IMR-90 (cell line): ENCODE measurements around the gene EIF4G3. TPM values are rescaled to one million over a fixed set of nuclear protein-coding genes. Genes with fewer than 3 reads are reported as not detected.
A peak's percentile ranks its signal among the peaks of the same experiment; 100 is the strongest.

Experiments
- ATAC-seq: fragments of 200-7000 bp; cut with Tn5 transposase; 2 replicates; pipeline ENCODE4 v1.9.1; 2020; ENCODE audit warnings: low read depth, mild to moderate bottlenecking, moderate library complexity
- BruUV-seq: library from RNA; stranded (reverse); fragments of 400-500 nt; replicated peaks from 2 replicates; lab custom pipeline; 2021; lab: Mats Ljungman, UMichigan
- CTCF ChIA-PET: fragments of 300-600 bp; formaldehyde crosslinking; extraction: SDS; loops from one replicate; lab custom pipeline; 2021; ENCODE audit warnings: antibody characterized with exemption; lab: Yijun Ruan, JAX
- POLR2A ChIA-PET: fragments of 300-600 bp; sonication (Branson Sonifier 250); formaldehyde crosslinking; loops from one replicate; lab custom pipeline; 2022; ENCODE audit warnings: antibody characterized with exemption; ENCODE audit not compliant: unreplicated experiment; lab: Charles Lee
- DNase-seq: peaks from one replicate; pipeline ENCODE4 v3.0.0; 2013
- H2AFZ ChIP-seq: replicated peaks from 2 replicates; pipeline ENCODE3; 2013; ENCODE audit warnings: low read length, mild to moderate bottlenecking; ENCODE audit not compliant: poor library complexity
- H2AK5ac ChIP-seq: 2 replicates; pipeline ENCODE4 v1.6.1; 2013; ENCODE audit warnings: low read depth, low read length, inconsistent platforms
- H2AK9ac ChIP-seq: replicated peaks from 2 replicates; pipeline ENCODE3; 2013; ENCODE audit warnings: mild to moderate bottlenecking, low read depth, low read length, moderate library complexity; ENCODE audit not compliant: poor library complexity
- H2BK120ac ChIP-seq: 2 replicates; pipeline ENCODE4 v1.6.1; 2013; ENCODE audit warnings: low read depth, low read length, inconsistent platforms
- H2BK15ac ChIP-seq: 3 replicates; pipeline ENCODE4 v1.6.1; 2013; ENCODE audit warnings: low read depth, low read length, inconsistent platforms
- H2BK20ac ChIP-seq: 2 replicates; pipeline ENCODE4 v1.6.1; 2013; ENCODE audit warnings: low read depth, mild to moderate bottlenecking, inconsistent platforms, low read length, moderate library complexity
- H2BK5ac ChIP-seq: 2 replicates; pipeline ENCODE4 v1.6.1; 2013; ENCODE audit warnings: mild to moderate bottlenecking, low read depth, low read length, inconsistent platforms; ENCODE audit not compliant: poor library complexity, severe bottlenecking
- H3K14ac ChIP-seq: replicated peaks from 2 replicates; pipeline ENCODE4 v1.6.1; 2013; ENCODE audit warnings: low read depth, low read length, inconsistent platforms
- H3K18ac ChIP-seq: 2 replicates; pipeline ENCODE4 v1.6.1; 2013; ENCODE audit warnings: low read depth, low read length, control low read depth
- H3K23ac ChIP-seq: 2 replicates; pipeline ENCODE4 v1.6.1; 2013; ENCODE audit warnings: low read depth, low read length, inconsistent platforms
- H3K27ac ChIP-seq: 2 replicates; pipeline ENCODE4 v1.5.1; 2013; ENCODE audit warnings: mild to moderate bottlenecking, control low read depth, low read length; ENCODE audit not compliant: insufficient read depth
- H3K27me3 ChIP-seq: 2 replicates; pipeline ENCODE4 v1.6.1; 2013; ENCODE audit warnings: low read length; ENCODE audit not compliant: control insufficient read depth, insufficient read depth
- H3K36me3 ChIP-seq: 2 replicates; pipeline ENCODE4 v1.6.1; 2013; ENCODE audit warnings: low read length, mixed read lengths; ENCODE audit not compliant: control insufficient read depth, insufficient read depth
- H3K4ac ChIP-seq: 2 replicates; pipeline ENCODE4 v1.6.1; 2013; ENCODE audit warnings: low read depth, low read length, inconsistent platforms
- H3K4me1 ChIP-seq: 2 replicates; pipeline ENCODE4 v1.6.1; 2013; ENCODE audit warnings: low read length, mixed read lengths; ENCODE audit not compliant: control insufficient read depth, insufficient read depth
- H3K4me2 ChIP-seq: 2 replicates; pipeline ENCODE4 v1.6.1; 2013; ENCODE audit warnings: low read depth, mild to moderate bottlenecking, control low read depth, low read length, moderate library complexity
- H3K4me3 ChIP-seq: 2 replicates; pipeline ENCODE4 v1.5.1; 2013; ENCODE audit warnings: low read depth, mild to moderate bottlenecking, control low read depth, low read length, moderate library complexity; ENCODE audit not compliant: insufficient read depth
- H3K56ac ChIP-seq: 2 replicates; pipeline ENCODE4 v1.6.1; 2013; ENCODE audit warnings: low read length, inconsistent platforms; ENCODE audit not compliant: insufficient read depth; ENCODE audit errors: extremely low read depth
- H3K79me1 ChIP-seq, 2 experiments: 2 replicates each; pipeline ENCODE4 v1.6.1; 2013; ENCODE audit warnings: low read length in 2 of 2, inconsistent platforms in 1 of 2, low read depth in 1 of 2
- H3K9ac ChIP-seq: 2 replicates; pipeline ENCODE4 v1.6.1; 2013; ENCODE audit warnings: low read depth, low read length, control low read depth
- H3K9me1 ChIP-seq: 2 replicates; pipeline ENCODE4 v1.6.1; 2013; ENCODE audit warnings: low read length, inconsistent platforms; ENCODE audit not compliant: insufficient read depth
- H3K9me3 ChIP-seq: 2 replicates; pipeline ENCODE4 v1.6.1; 2013; ENCODE audit warnings: low read length; ENCODE audit not compliant: control insufficient read depth, insufficient read depth
- H4K20me1 ChIP-seq: 2 replicates; pipeline ENCODE4 v1.6.1; 2013; ENCODE audit warnings: low read length, inconsistent platforms; ENCODE audit not compliant: insufficient read depth
- H4K5ac ChIP-seq: 2 replicates; pipeline ENCODE4 v1.6.1; 2013; ENCODE audit warnings: mild to moderate bottlenecking, low read depth, low read length, control low read depth
- H4K8ac ChIP-seq, 2 experiments: 2 replicates each; pipeline ENCODE4 v1.6.1; 2013; ENCODE audit warnings: low read depth in 2 of 2, low read length in 2 of 2, control low read depth in 1 of 2, inconsistent platforms in 1 of 2
- H4K91ac ChIP-seq: 2 replicates; pipeline ENCODE4 v1.6.1; 2013; ENCODE audit warnings: low read depth, low read length, inconsistent platforms; ENCODE audit not compliant: insufficient read depth
- BHLHE40 ChIP-seq: fragments of 150-350 bp; IDR thresholded peaks from 2 replicates; pipeline ENCODE4 v1.6.1; 2016; ENCODE audit warnings: mild to moderate bottlenecking, low read depth, low read length
- CHD1 ChIP-seq: IDR thresholded peaks from 2 replicates; pipeline ENCODE4 v1.6.1; 2012; ENCODE audit warnings: low read depth, low read length, improper control_type of control experiment
- FOS ChIP-seq: fragments of 150-350 bp; IDR thresholded peaks from 2 replicates; pipeline ENCODE4 v1.6.1; 2016; ENCODE audit warnings: low read depth, low read length
- MAFK ChIP-seq: IDR thresholded peaks from 2 replicates; pipeline ENCODE4 v1.6.1; 2012; ENCODE audit warnings: low read depth, low read length, improper control_type of control experiment
- MAZ ChIP-seq: IDR thresholded peaks from 2 replicates; pipeline ENCODE4 v1.6.1; 2012; ENCODE audit warnings: low read depth, mild to moderate bottlenecking, low read length, improper control_type of control experiment, moderate library complexity, borderline replicate concordance
- POLR2A ChIP-seq: IDR thresholded peaks from 2 replicates; pipeline ENCODE4 v1.6.1; 2012; ENCODE audit warnings: mild to moderate bottlenecking, low read depth, low read length
- RAD21 ChIP-seq: IDR thresholded peaks from 2 replicates; pipeline ENCODE4 v1.6.1; 2012; ENCODE audit warnings: low read length, improper control_type of control experiment
- RCOR1 ChIP-seq: IDR thresholded peaks from 2 replicates; pipeline ENCODE4 v1.6.1; 2012; ENCODE audit warnings: mild to moderate bottlenecking, low read length, improper control_type of control experiment; ENCODE audit not compliant: insufficient replicate concordance
- SMC3 ChIP-seq: fragments of 150-350 bp; IDR thresholded peaks from 2 replicates; pipeline ENCODE4 v1.6.1; 2016; ENCODE audit warnings: low read depth, mild to moderate bottlenecking, antibody characterized with exemption, low read length, moderate library complexity
- dilution Hi-C: fragments of 300-500 bp; cut with HindIII; formaldehyde crosslinking; loops from one replicate; pipeline ENCODE4 v1.14.3; 2018; ENCODE audit warnings: low sequenced_read_pairs; ENCODE audit not compliant: unreplicated experiment
- in situ Hi-C: fragments of 300-500 bp; cut with MboI; formaldehyde crosslinking; loops from 3 replicates; pipeline ENCODE4 v1.14.3; 2019; ENCODE audit warnings: low sequenced_read_pairs, inconsistent platforms, mixed read lengths
- intact Hi-C: fragments of 100-400 bp; cut with micrococcal nuclease; formaldehyde crosslinking; loops from 2 replicates; pipeline ENCODE4 v1.10.0; 2022
- polyA plus RNA-seq, 3 experiments: library from polyadenylated mRNA; depleted of rRNA; stranded (reverse); fragments of >200 nt; gene quantifications; 2 replicates each; pipeline ENCODE4 v1.2.3, GENCODE V29; 2012; ENCODE audit warnings: low replicate concordance in 1 of 3
- total RNA-seq: library from RNA; depleted of rRNA; stranded (reverse); fragments of >200 nt; gene quantifications from 2 replicates; pipeline ENCODE4 v1.2.3, GENCODE V29; 2012
- TF ChIP-seq, protein P1 (sequence below): conservative IDR thresholded peaks from 2 replicates; pipeline ENCODE4 v1.5.1; 2012; ENCODE audit warnings: mild to moderate bottlenecking, low read depth, low read length, improper control_type of control experiment
- TF ChIP-seq, protein P2 (sequence below): fragments of 150-350 bp; IDR thresholded peaks from 2 replicates; pipeline ENCODE4 v1.6.1; 2017; ENCODE audit warnings: mild to moderate bottlenecking, antibody characterized with exemption, low read length, low read depth

The EIF4G3 gene
- total and polyA plus RNA-seq, 2 of the 4 experiments (the other 2 are of a cell fraction) = 25.8 to 49.2 TPM

DNA sequence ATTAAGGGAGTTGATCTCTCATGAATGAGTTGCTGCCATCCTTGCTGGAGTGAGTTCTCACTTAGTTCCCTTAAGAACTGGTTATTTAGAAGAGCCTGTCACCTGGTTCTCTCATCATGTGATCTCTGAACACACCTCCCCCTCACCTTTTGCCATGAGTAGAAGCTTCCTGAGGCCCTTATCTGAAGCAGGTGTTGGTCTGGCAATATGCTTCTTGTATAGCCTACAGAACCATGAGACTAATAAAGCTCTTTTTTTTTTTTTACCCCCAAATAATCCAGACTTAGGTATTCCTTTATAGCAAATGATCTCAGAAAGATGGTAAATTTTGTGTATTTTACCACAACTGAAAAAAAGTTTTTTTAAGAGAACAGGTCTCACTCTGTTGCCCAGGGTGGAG is 158.0 kb downstream of the EIF4G3 start:
- ATAC-seq (no peak), DNase-seq (no peak)
- H3K9ac ChIP-seq = no peak overlapping the region
- no peak overlapping the region for H3K56ac ChIP-seq
- no peak overlapping the region for H2BK120ac ChIP-seq
- no peak overlapping the region for H3K27ac ChIP-seq
- H4K91ac ChIP-seq = no peak overlapping the region
- no peaks in the 10 kb centered on the region; the same call in 1 of the 2 replicates for H3K36me3 ChIP-seq
- peaks cover 29 to 66% of the 10 kb centered on the region in 2 experiments for H3K79me1 ChIP-seq
- no TSS peak for BruUV-seq
- peaks cover 31% of the 10 kb centered on the region for H4K20me1 ChIP-seq
- peak overlapping the region; percentile 51; the same call in 1 of the 2 replicates for H3K14ac ChIP-seq
- no peak overlapping the region for H2AK9ac ChIP-seq
- dilution Hi-C loops = no loop called here
- no peak overlapping the region for H3K23ac ChIP-seq
- H2BK15ac ChIP-seq = no peak overlapping the region
- no peak overlapping the region for H4K5ac ChIP-seq
- intact Hi-C loops = no loop called here
- H3K9me1 ChIP-seq = peaks cover 4% of the 10 kb centered on the region
- no peak overlapping the region for H3K4me2 ChIP-seq
- in situ Hi-C loops = no loop called here
- no peak overlapping the region for H2AK5ac ChIP-seq
- peaks cover 10% of the 10 kb centered on the region for H3K4me1 ChIP-seq
- no peak overlapping the region for H3K4me3 ChIP-seq
- ChIA-PET POLR2A (no interaction called here), CTCF (interaction anchor here (0.6 to 1.3 kb wide), 2 partner anchors 40 to 108 kb away, joined by 3 read pairs; no protein-coding TSS in a partner anchor)
- no peak overlapping the region for H2BK20ac ChIP-seq
- peak overlapping the region in 1 of 2 experiments; percentile 36; a peak in 1 of 4 replicates for H4K8ac ChIP-seq
- no peak overlapping the region for H2BK5ac ChIP-seq
- no peak for TF ChIP-seq SMC3
- no peak for TF ChIP-seq MAZ
- TF ChIP-seq, protein P1, sequence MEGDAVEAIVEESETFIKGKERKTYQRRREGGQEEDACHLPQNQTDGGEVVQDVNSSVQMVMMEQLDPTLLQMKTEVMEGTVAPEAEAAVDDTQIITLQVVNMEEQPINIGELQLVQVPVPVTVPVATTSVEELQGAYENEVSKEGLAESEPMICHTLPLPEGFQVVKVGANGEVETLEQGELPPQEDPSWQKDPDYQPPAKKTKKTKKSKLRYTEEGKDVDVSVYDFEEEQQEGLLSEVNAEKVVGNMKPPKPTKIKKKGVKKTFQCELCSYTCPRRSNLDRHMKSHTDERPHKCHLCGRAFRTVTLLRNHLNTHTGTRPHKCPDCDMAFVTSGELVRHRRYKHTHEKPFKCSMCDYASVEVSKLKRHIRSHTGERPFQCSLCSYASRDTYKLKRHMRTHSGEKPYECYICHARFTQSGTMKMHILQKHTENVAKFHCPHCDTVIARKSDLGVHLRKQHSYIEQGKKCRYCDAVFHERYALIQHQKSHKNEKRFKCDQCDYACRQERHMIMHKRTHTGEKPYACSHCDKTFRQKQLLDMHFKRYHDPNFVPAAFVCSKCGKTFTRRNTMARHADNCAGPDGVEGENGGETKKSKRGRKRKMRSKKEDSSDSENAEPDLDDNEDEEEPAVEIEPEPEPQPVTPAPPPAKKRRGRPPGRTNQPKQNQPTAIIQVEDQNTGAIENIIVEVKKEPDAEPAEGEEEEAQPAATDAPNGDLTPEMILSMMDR = no peak
- no peak for TF ChIP-seq MAFK
- no peak for TF ChIP-seq CHD1
- TF ChIP-seq, protein P2, sequence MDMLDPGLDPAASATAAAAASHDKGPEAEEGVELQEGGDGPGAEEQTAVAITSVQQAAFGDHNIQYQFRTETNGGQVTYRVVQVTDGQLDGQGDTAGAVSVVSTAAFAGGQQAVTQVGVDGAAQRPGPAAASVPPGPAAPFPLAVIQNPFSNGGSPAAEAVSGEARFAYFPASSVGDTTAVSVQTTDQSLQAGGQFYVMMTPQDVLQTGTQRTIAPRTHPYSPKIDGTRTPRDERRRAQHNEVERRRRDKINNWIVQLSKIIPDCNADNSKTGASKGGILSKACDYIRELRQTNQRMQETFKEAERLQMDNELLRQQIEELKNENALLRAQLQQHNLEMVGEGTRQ = no peak
- no peak for TF ChIP-seq RCOR1
- no peak for TF ChIP-seq POLR2A
- no peak for TF ChIP-seq FOS
- no peak for TF ChIP-seq RAD21
- TF ChIP-seq BHLHE40 = no peak
- no peak overlapping the region for H2AFZ ChIP-seq
- H3K9me3 ChIP-seq = no peaks in the 10 kb centered on the region
- no peaks in the 10 kb centered on the region for H3K27me3 ChIP-seq
- no peak overlapping the region for H3K4ac ChIP-seq
- H3K18ac ChIP-seq = no peak overlapping the region
